Kasumi-1 (cell line): Measurements from ENCODE around the gene AFAP1L2.

ENCODE experiments used
- DNase-seq, 2 experiments: peaks; one replicate each; lab custom pipeline; 2025; lab: John Stamatoyannopoulos, UW

The AFAP1L2 gene

GRCh38 chr10:114288424-114289095, 115.7 kb downstream of the AFAP1L2 start:
- DNase-seq = no peak

- no peak for DNase-seq
These were observed 117.4 kb downstream of the AFAP1L2 start for GRCh38 chr10:114286921-114287320.

- no peak for DNase-seq
These were observed 118.3 kb downstream of the AFAP1L2 start for GRCh38 chr10:114285961-114286441.

- DNase-seq = no peak
These were observed 119.8 kb downstream of the AFAP1L2 start for GRCh38 chr10:114284346-114285071.

- no peak for DNase-seq
These were observed 120.6 kb downstream of the AFAP1L2 start for GRCh38 chr10:114283535-114284234.

- DNase-seq = no peak
These were observed 121.2 kb downstream of the AFAP1L2 start for GRCh38 chr10:114283091-114283490.

- DNase-seq = no peak
These were observed 121.8 kb downstream of the AFAP1L2 start for GRCh38 chr10:114282526-114282925.

GRCh38 chr10:114281461-114281860, 122.8 kb downstream of the AFAP1L2 start:
- no peak for DNase-seq

GRCh38 chr10:114281006-114281405, 123.3 kb downstream of the AFAP1L2 start:
- no peak for DNase-seq

GRCh38 chr10:114279901-114280644, 124.2 kb downstream of the AFAP1L2 start:
- DNase-seq = no peak

- DNase-seq = no peak
These were observed 125.0 kb downstream of the AFAP1L2 start for GRCh38 chr10:114279289-114279688.

- no peak for DNase-seq
These were observed 125.5 kb downstream of the AFAP1L2 start for GRCh38 chr10:114278884-114279191.

GRCh38 chr10:114278140-114278883, 126.0 kb downstream of the AFAP1L2 start:
- no peak for DNase-seq

- DNase-seq = no peak
These were observed 127.6 kb downstream of the AFAP1L2 start for GRCh38 chr10:114276671-114277070.

GRCh38 chr10:114276066-114276465, 128.2 kb downstream of the AFAP1L2 start:
- DNase-seq = no peak

- no peak for DNase-seq
These were observed 129.5 kb downstream of the AFAP1L2 start for GRCh38 chr10:114274616-114275453.

- no peak for DNase-seq
These were observed 130.4 kb downstream of the AFAP1L2 start for GRCh38 chr10:114273910-114274309.

- no peak for DNase-seq
These were observed 131.6 kb downstream of the AFAP1L2 start for GRCh38 chr10:114272696-114273095.

GRCh38 chr10:114271779-114272167, 132.5 kb downstream of the AFAP1L2 start:
- DNase-seq = no peak

GRCh38 chr10:114271075-114271778, 133.1 kb downstream of the AFAP1L2 start:
- DNase-seq = no peak
